Activated CD4-positive, CD25-positive, alpha-beta regulatory T cell treated with anti-CD3 and anti-CD28 coated beads, Interleukin-2, amount 50 U/mL, for 16 hours (primary cell): ENCODE measurements around the gene PITX1.

Source experiments
- DNase-seq: peaks from one replicate; pipeline ENCODE4 v3.0.0-alpha.2; 2020; ENCODE audit warnings: low read depth, low spot score

The PITX1 gene

DNA sequence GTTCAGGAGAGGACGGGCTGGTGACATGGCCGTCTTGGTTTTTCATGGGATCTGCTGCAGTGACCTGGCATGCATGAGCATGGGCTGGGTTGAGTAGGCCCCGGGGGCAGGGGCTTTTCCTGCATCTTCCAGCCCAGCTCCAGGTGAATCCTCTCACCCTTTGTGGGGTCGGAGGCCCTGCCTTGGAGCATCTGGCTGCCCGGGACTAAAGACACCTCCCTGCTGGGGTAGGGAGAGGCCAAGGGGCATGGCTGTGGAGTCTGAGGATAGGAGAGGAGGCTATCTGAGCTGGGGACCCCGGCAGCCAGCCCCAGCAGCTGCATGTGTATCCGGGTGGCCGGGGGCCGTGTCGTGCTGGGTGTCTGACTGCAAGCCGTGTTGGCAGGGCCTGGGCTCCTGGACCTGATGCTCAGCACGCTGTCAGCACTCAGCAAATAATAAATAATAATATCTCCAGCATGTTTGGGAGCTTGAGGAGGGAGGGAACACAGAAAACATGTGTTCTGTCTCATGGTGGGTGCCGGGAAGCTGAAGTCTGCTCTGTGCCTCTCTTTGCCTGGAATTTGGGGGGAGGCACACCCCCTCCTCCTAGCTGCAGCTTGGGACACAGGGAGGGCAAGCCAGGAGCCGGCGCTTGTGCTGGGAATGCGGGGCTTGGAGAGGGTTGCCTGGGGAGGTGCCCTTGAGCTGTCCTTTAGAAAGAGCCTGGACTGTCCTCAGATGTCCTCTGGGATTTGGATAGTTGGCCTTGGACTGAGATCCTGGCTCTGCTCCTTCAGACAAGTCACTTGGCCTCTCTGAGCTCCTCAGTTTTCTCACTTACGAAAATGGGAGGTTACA lies 28.4 kb upstream of the PITX1 start:
- no peak for DNase-seq

GRCh38 chr5:135061001-135061400 lies 27.0 kb upstream of the PITX1 start:
- no peak for DNase-seq

GRCh38 chr5:135060021-135060420 lies 26.0 kb upstream of the PITX1 start:
- no peak for DNase-seq

GRCh38 chr5:135059000-135059923 lies 25.2 kb upstream of the PITX1 start:
- DNase-seq: no peak

GRCh38 chr5:135058331-135058732 lies 24.3 kb upstream of the PITX1 start:
- DNase-seq: no peak

DNA sequence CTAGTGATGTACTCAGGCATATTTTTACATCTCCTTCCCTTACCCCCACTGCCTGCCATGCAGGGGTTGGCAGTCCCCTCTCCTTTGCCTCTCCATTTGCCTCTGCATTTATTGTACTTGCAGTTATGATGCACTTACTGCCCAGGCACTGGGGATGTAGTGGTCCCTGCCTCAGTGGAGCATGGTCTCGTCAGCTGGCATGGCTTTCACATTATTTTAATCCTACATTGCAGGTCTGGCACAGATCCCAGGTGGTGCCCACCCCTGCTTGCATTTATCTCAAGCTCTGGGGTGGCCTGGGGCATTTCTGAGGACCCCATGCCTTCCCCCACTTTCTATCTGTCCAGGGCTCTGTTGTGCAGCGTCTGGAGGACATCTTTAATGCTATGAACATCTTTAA lies 23.2 kb upstream of the PITX1 start:
- DNase-seq: no peak

- no peak for DNase-seq
Observed at GRCh38 chr5:135056316-135057030, 22.4 kb upstream of the PITX1 start.

DNA sequence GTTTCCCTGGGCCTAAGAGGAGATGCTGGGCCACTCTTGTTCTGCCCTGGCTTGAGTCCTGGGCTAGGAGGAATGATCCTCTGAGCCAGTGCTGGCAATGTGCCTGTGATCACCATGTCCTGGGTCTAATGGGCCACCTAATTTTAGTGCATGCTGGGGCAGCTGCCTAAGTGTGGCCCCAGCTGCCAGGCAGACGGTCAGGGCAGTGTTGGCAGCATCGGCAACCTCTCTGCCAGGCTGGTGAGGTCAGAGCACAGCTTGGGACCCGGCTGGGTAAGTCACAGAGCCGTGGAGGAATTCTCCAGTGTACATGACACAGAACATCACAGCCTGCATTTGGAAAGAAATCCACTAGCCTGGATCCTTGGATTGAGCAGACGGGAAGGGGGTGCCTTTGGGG lies 21.4 kb upstream of the PITX1 start:
- DNase-seq: no peak

DNA sequence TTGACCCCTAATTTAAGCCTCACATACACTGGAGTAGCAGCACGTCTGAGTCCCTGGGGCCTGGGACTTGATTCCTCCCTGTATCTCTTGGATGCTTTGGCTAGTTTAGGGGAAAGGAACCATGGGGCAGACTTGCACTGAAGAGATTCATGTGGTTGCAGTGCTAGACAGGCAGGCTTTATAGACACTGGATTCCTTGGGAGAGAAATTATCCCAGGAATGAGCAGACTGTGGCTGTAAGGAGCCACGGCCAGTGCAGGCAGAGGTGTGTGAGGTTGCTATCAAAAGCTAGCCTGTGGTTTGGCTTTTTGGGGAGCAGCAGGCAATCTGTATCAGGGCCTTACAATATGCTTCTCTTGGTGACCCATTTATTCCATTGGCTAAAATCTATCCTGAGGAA lies 20.5 kb upstream of the PITX1 start:
- DNase-seq: no peak

- DNase-seq: no peak
Observed at GRCh38 chr5:135053989-135054388, 20.0 kb upstream of the PITX1 start.

DNA sequence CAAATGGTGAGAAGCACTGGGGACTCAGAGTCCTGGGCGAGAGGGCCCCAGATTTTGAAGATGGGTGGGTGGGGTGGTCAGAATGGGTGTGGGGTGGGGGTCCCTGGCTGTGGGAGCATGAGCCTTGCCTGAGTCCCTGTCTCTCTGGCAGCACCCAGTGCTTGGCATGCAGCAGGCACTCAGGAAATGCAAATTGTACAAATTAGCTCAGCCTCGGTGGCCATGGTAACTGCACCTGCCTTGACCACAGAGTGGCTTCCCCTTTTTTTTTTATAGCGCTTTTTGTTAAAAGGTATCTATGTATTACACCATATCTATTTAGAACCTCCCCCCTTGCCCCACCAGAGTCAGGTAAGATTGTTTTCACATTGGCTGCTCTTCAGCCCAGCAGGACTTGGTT lies 19.2 kb upstream of the PITX1 start:
- DNase-seq: no peak

GRCh38 chr5:135052511-135053145 lies 18.6 kb upstream of the PITX1 start:
- no peak for DNase-seq

- DNase-seq: no peak
Observed at GRCh38 chr5:135051872-135052271, 17.8 kb upstream of the PITX1 start.

DNA sequence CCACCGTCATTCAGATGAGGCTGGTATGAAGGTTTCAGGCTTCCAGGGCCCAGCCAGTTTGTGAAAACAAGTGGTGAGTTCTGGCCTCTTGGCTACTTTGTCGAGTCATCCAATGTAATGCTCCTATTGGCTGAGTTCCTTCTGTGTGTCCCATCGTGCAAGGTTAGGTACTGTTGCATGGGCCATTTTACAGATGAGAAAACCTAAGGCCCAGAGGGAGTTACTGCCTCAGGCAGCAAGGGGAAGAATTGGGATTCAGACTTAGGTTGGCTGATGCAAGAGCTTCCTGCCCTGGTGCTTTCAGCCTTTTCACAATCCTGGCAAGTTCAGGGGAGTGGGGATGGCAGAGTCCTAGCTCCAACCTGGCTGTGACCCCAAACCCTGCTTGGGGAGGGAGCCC lies 17.4 kb upstream of the PITX1 start:
- DNase-seq: no peak

GRCh38 chr5:135050244-135050767 lies 16.3 kb upstream of the PITX1 start:
- DNase-seq: no peak

DNA sequence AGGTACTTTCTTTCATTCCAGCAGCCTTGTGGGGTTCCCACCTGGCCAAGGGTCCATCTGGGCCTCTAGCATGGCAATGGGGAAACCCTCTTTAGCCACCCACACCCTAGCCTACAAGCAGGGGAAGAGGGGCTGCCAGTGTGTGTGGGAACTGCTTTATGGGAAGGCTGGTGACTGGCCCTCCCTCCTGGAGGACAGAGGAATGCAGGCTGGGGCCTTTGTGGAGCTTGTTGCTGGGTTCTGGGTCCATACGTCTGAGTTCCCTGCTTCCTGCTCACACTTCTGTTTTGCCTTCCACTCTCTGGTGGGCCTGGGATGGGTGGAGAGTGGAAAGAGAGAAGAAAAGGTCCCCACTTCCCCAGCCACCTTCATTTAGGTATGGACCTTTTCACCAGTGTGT lies 14.9 kb upstream of the PITX1 start:
- no peak for DNase-seq

DNA sequence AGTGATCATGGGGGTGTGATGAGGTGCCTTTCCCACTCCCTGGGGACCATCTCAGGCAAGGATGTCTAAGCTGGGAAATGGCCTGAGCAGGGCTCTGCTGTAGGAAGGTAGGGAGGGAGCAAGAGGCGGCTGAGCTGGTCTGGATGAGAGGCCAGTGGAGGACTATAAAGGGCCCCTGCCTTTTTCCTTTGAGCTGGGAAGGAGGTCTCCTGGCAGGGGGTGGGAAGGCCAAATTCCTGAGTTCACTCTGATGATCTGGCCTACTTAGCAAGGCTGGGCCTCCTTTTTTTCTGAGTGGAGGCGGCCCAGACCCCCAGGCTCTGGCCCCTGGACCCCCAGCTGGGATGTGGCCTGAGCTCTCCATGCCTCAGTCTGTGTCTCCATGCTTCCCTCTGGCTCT lies 14.3 kb upstream of the PITX1 start:
- no peak for DNase-seq

- no peak for DNase-seq
Observed at GRCh38 chr5:135047347-135047695, 13.3 kb upstream of the PITX1 start.

- DNase-seq: no peak
Observed at GRCh38 chr5:135046661-135047346, 12.8 kb upstream of the PITX1 start.

DNA sequence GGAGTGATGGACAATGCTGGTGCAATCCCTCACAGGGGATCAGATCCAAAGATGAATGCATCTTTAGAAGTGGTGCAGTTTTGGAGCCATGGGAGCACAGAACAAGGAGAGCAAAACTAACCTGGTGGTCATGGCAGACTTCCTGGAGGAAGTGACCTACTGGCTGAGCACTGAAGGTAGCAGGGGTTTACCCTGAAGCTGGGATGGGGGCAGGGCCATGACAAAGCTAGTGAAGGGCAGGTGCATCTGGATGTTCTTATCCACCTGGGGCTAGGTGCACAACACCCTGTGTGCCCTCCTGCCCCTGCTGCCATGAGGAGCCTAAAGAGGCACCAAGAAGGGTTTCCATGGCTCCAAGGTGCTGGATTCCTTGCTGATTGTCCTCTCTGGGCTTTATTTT lies 11.5 kb upstream of the PITX1 start:
- DNase-seq: no peak

- DNase-seq: no peak
Observed at GRCh38 chr5:135042595-135042994, 8.6 kb upstream of the PITX1 start.
